Trophoblast cell (in vitro differentiated cells and primary cell): ENCODE results near the gene COL25A1.

ENCODE experiments used
- DNase-seq, 2 donors: peaks; one replicate each; pipeline ENCODE4 v3.0.0-alpha.2; 2016
- H2AFZ ChIP-seq: 2 replicates; pipeline ENCODE4 v1.6.1; 2013; ENCODE audit warnings: low read length, moderate library complexity, mild to moderate bottlenecking; ENCODE audit not compliant: insufficient read depth, poor library complexity
- H2AK5ac ChIP-seq: 2 replicates; pipeline ENCODE4 v1.6.1; 2013; ENCODE audit warnings: mild to moderate bottlenecking, low read length
- H2BK120ac ChIP-seq: 2 replicates; pipeline ENCODE4 v1.6.1; 2013; ENCODE audit warnings: low read length, mild to moderate bottlenecking, moderate library complexity; ENCODE audit not compliant: insufficient read depth, poor library complexity
- H2BK12ac ChIP-seq: 2 replicates; pipeline ENCODE4 v1.6.1; 2013; ENCODE audit warnings: mild to moderate bottlenecking, low read length, moderate library complexity
- H2BK5ac ChIP-seq: 2 replicates; pipeline ENCODE4 v1.6.1; 2013; ENCODE audit warnings: low read length, low read depth, moderate library complexity, mild to moderate bottlenecking; ENCODE audit not compliant: poor library complexity
- H3K14ac ChIP-seq: 2 replicates; pipeline ENCODE4 v1.6.1; 2013; ENCODE audit warnings: mild to moderate bottlenecking, low read length
- H3K18ac ChIP-seq: 2 replicates; pipeline ENCODE4 v1.6.1; 2013; ENCODE audit warnings: mild to moderate bottlenecking, low read length
- H3K23ac ChIP-seq: 2 replicates; pipeline ENCODE4 v1.6.1; 2013; ENCODE audit warnings: low read length
- H3K27ac ChIP-seq: 2 replicates; pipeline ENCODE4 v1.5.1; 2013; ENCODE audit warnings: low read depth, mild to moderate bottlenecking, inconsistent platforms, low read length, moderate library complexity
- H3K27me3 ChIP-seq: 2 replicates; pipeline ENCODE4 v1.6.1; 2013; ENCODE audit warnings: inconsistent platforms, mild to moderate bottlenecking, low read length, moderate library complexity; ENCODE audit not compliant: insufficient read depth
- H3K36me3 ChIP-seq, 2 experiments: 1 replicate in 1 of 2; 2 replicates in 1 of 2; pipeline ENCODE4 v1.6.1; 2013; ENCODE audit warnings: low read length in 2 of 2, mild to moderate bottlenecking in 2 of 2, moderate library complexity in 1 of 2; ENCODE audit not compliant: insufficient read depth in 2 of 2, control insufficient read depth in 1 of 2
- H3K4ac ChIP-seq: 2 replicates; pipeline ENCODE4 v1.6.1; 2013; ENCODE audit warnings: low read depth, mild to moderate bottlenecking, low read length, moderate library complexity
- H3K4me1 ChIP-seq, 2 experiments: 1 replicate in 1 of 2; 2 replicates in 1 of 2; pipeline ENCODE4 v1.6.1; 2013; ENCODE audit warnings: low read length in 2 of 2, mild to moderate bottlenecking in 2 of 2, moderate library complexity in 1 of 2; ENCODE audit not compliant: insufficient read depth in 2 of 2, control insufficient read depth in 1 of 2
- H3K4me2 ChIP-seq: 2 replicates; pipeline ENCODE4 v1.6.1; 2013; ENCODE audit warnings: inconsistent platforms, mild to moderate bottlenecking, low read length, moderate library complexity
- H3K4me3 ChIP-seq: 2 replicates; pipeline ENCODE4 v1.5.1; 2013; ENCODE audit warnings: mild to moderate bottlenecking, low read depth, low read length, inconsistent platforms
- H3K79me1 ChIP-seq: one replicate; pipeline ENCODE4 v1.6.1; 2013; ENCODE audit warnings: low read length
- H3K79me2 ChIP-seq: 2 replicates; pipeline ENCODE4 v1.6.1; 2013; ENCODE audit warnings: low read length, mild to moderate bottlenecking; ENCODE audit not compliant: control insufficient read depth, insufficient read depth, poor library complexity
- H3K9ac ChIP-seq: 2 replicates; pipeline ENCODE4 v1.6.1; 2013; ENCODE audit warnings: mild to moderate bottlenecking, low read length
- H3K9me3 ChIP-seq: 2 replicates; pipeline ENCODE4 v1.6.1; 2013; ENCODE audit warnings: low read depth, mild to moderate bottlenecking, control low read depth, inconsistent platforms, low read length; ENCODE audit not compliant: insufficient read depth
- H4K12ac ChIP-seq: 2 replicates; pipeline ENCODE4 v1.6.1; 2013; ENCODE audit warnings: low read depth, mild to moderate bottlenecking, low read length, moderate library complexity
- H4K8ac ChIP-seq: 2 replicates; pipeline ENCODE4 v1.6.1; 2013; ENCODE audit warnings: low read depth, mild to moderate bottlenecking, low read length, moderate library complexity
- H4K91ac ChIP-seq: one replicate; pipeline ENCODE4 v1.6.1; 2013; ENCODE audit warnings: low read depth, mild to moderate bottlenecking, low read length, moderate library complexity
- WGBS: extraction: QIAGEN DNeasy Blood & Tissue Kit; methylation state at CpG from one replicate; pipeline ENCODE4 v1.1.7; 2013; ENCODE audit warnings: missing lambda C conversion rate; ENCODE audit not compliant: insufficient read length, insufficient coverage; ENCODE audit errors: extremely low coverage; 5-methylcytosine and 5-hydroxymethylcytosine counted together

Gene COL25A1

DNA sequence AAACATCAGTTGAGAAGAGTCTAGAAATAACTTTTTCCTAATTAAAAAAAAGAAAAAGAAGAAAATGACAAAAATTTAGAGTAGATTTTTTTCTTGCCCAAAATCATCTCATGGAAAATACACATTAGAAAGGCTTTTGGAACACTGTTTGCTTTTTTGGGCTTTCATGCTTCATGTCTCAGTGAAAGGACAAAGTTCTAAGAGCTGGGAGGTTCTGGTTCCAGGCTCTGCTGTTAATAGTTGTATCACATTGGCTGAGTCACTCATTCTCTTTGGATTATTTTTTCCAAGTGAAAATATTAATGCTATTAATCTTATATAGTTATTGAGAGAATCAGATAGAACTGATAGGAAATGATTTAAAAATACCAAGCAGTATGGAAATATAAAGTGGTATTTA lies 506.7 kb downstream of the COL25A1 start:
- no peak overlapping the region for H2BK12ac ChIP-seq
- H3K4me3 ChIP-seq: no peak overlapping the region
- H4K91ac ChIP-seq: no peak overlapping the region
- H3K36me3 ChIP-seq: no peaks in the 10 kb centered on the region
- no peak overlapping the region for H3K27ac ChIP-seq
- no peak overlapping the region for H2AFZ ChIP-seq
- H2BK120ac ChIP-seq: no peak overlapping the region
- H3K79me1 ChIP-seq: no peaks in the 10 kb centered on the region
- no peaks in the 10 kb centered on the region for H3K79me2 ChIP-seq
- H3K9me3 ChIP-seq: no peaks in the 10 kb centered on the region
- H4K8ac ChIP-seq: no peak overlapping the region
- no peak overlapping the region for H4K12ac ChIP-seq
- no peak overlapping the region for H3K4me2 ChIP-seq
- peaks cover 0 to 3% of the 10 kb centered on the region in 2 experiments for H3K4me1 ChIP-seq
- no peak overlapping the region for H3K23ac ChIP-seq
- no peak overlapping the region for H2BK5ac ChIP-seq
- no peak overlapping the region for H2AK5ac ChIP-seq
- DNase-seq: no peak
- H3K9ac ChIP-seq: no peak overlapping the region
- H3K18ac ChIP-seq: no peak overlapping the region
- no peak overlapping the region for H3K14ac ChIP-seq
- H3K27me3 ChIP-seq: no peaks in the 10 kb centered on the region
- no peak overlapping the region for H3K4ac ChIP-seq

- Histone ChIP-seq H3K4me2 (no peak overlapping the region), H2AFZ (no peak overlapping the region), H3K23ac (no peak overlapping the region), H3K4me1 (peaks cover 0 to 3% of the 10 kb centered on the region in 2 experiments), H2BK12ac (no peak overlapping the region), H3K27ac (no peak overlapping the region), H4K8ac (no peak overlapping the region), H3K4ac (no peak overlapping the region), H2AK5ac (no peak overlapping the region), H3K27me3 (no peaks in the 10 kb centered on the region), H3K79me1 (no peaks in the 10 kb centered on the region), H3K9ac (no peak overlapping the region), H3K14ac (no peak overlapping the region), H3K79me2 (no peaks in the 10 kb centered on the region), H4K91ac (no peak overlapping the region), H3K9me3 (no peaks in the 10 kb centered on the region), H4K12ac (no peak overlapping the region), H3K4me3 (no peak overlapping the region), H3K18ac (no peak overlapping the region), H3K36me3 (no peaks in the 10 kb centered on the region), H2BK5ac (no peak overlapping the region), H2BK120ac (no peak overlapping the region)
- DNase-seq: peak; percentile 18 to 84
- WGBS: no CpG with 5 or more reads among the region's 1 CpG
These were observed 508.3 kb downstream of the COL25A1 start for GRCh38 chr4:108794136-108794535.

DNA sequence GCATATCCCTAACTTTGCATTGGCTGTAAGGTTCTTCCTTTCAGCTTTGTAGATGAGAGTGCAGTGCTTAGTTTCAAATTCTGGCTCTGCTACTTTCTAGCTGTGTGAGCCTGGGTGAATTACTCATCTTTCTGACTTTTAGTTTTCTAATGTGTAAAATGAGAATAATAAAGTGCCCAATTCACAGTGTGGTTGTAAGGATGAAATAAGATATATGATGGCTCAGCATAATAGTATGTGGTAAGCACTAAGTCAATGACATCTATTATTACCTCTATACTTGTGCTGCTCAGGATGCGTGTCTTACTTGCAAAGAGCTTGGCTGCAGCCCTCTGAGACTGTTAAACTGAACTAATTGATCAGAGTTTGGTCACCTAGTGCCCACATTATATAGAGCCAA lies 509.0 kb downstream of the COL25A1 start:
- Histone ChIP-seq H3K36me3 (no peaks in the 10 kb centered on the region), H3K9me3 (no peaks in the 10 kb centered on the region), H3K27ac (no peak overlapping the region), H3K9ac (no peak overlapping the region), H3K79me1 (no peaks in the 10 kb centered on the region), H3K18ac (no peak overlapping the region), H4K12ac (no peak overlapping the region), H3K4me3 (no peak overlapping the region), H3K4me2 (no peak overlapping the region), H3K27me3 (no peaks in the 10 kb centered on the region), H2BK5ac (no peak overlapping the region), H2AK5ac (no peak overlapping the region), H4K8ac (no peak overlapping the region), H3K23ac (no peak overlapping the region), H4K91ac (no peak overlapping the region), H2BK120ac (no peak overlapping the region), H3K4me1 (peaks cover 0 to 3% of the 10 kb centered on the region in 2 experiments), H3K79me2 (no peaks in the 10 kb centered on the region), H3K4ac (no peak overlapping the region), H2AFZ (no peak overlapping the region), H3K14ac (no peak overlapping the region), H2BK12ac (no peak overlapping the region)
- no CpG with 5 or more reads among the region's 1 CpG for WGBS
- no peak for DNase-seq

DNA sequence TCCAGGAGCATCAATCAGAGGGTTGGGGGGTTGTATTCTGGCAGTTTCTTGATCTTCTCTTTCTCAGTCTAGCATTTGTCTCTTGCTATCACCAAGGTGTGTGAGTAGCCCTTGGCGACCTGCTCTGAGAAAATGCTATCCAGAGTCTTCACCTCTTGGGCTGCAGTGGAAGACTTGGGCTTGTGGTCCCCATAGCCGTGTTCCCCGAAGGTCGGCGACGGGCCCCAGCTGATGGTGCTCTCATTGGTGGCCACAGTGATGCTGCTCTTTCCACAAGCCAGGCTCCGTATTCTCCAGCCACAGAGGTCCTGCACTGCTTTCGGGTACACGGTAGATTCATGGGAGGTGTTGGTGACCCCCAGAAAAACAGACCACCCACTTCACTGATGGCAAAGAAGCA lies 513.7 kb downstream of the COL25A1 start:
- DNase-seq: no peak
- Histone ChIP-seq H3K4me1 (peaks cover 0 to 3% of the 10 kb centered on the region in 2 experiments), H2BK120ac (no peak overlapping the region), H3K79me1 (no peaks in the 10 kb centered on the region), H3K4me2 (no peak overlapping the region), H4K8ac (no peak overlapping the region), H3K23ac (no peak overlapping the region), H3K4me3 (no peak overlapping the region), H4K12ac (no peak overlapping the region), H3K36me3 (no peaks in the 10 kb centered on the region), H3K27ac (no peak overlapping the region), H3K9me3 (no peaks in the 10 kb centered on the region), H2AFZ (no peak overlapping the region), H3K9ac (no peak overlapping the region), H2BK12ac (no peak overlapping the region), H3K27me3 (no peaks in the 10 kb centered on the region), H2AK5ac (no peak overlapping the region), H3K79me2 (no peaks in the 10 kb centered on the region), H3K18ac (no peak overlapping the region), H3K14ac (no peak overlapping the region), H4K91ac (no peak overlapping the region), H3K4ac (no peak overlapping the region), H2BK5ac (no peak overlapping the region)
- WGBS: no CpG with 5 or more reads among the region's 9 CpGs
